ENCODE results near the gene ARCN1.
A peak's percentile ranks its signal among the peaks of the same experiment; 100 is the strongest.

Gene ARCN1

GRCh38 chr11:118622376-118623268 lies 50.4 kb downstream of the ARCN1 start:
- DNase-seq: peak; percentile 89

- DNase-seq: peak; percentile 87
These were observed 51.1 kb downstream of the ARCN1 start for GRCh38 chr11:118623269-118623655.

DNA sequence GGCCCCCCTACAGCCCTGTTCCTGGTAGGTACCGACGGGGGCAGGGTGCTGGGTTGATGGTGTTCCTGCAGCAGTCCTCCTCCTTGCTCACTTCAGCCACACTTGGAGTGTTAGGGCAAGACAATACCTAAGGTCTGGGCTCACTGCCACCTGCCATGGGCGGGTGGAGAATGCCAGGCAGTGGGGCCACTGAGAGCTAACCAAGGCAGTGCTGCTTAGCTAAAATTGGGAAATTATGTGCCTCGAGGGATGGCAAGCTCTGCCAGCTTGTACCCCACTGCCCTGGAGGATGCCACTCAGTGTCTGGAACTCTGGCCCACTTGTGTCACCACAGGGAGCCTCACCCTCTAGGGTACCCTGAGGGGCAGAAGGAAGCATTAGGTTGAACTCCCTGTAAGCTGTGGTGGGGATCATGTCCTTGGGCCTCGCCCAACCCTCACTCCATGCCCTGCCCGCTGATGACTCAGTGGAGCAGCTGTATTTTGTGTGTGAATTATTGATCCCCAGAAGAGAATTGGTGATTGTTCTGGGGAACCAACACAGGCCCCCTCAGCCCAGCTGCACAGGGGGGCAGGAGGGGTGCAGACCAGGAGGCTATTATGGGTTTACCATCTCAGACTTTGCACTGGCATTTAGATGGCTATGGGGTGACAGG lies 53.0 kb downstream of the ARCN1 start:
- DNase-seq: no peak

- no peak for DNase-seq
These were observed 53.8 kb downstream of the ARCN1 start for GRCh38 chr11:118625976-118626375.

GRCh38 chr11:118627566-118627965 lies 55.4 kb downstream of the ARCN1 start:
- DNase-seq: no peak

DNA sequence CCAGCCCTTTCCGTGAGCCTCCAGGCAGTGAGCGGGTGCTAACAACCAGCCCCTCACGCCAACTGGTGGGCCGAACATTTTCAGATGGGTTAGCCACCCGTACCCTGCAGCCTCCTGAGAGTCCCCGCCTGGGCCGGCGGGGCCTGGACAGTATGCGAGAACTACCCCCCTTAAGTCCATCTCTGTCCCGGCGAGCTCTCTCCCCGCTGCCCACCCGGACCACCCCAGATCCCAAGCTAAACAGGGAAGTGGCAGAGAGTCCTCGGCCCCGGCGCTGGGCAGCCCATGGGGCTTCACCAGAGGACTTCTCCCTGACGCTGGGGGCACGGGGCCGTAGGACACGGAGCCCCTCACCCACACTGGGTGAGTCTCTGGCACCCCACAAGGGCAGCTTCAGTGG lies 55.8 kb downstream of the ARCN1 start:
- DNase-seq: no peak

DNA sequence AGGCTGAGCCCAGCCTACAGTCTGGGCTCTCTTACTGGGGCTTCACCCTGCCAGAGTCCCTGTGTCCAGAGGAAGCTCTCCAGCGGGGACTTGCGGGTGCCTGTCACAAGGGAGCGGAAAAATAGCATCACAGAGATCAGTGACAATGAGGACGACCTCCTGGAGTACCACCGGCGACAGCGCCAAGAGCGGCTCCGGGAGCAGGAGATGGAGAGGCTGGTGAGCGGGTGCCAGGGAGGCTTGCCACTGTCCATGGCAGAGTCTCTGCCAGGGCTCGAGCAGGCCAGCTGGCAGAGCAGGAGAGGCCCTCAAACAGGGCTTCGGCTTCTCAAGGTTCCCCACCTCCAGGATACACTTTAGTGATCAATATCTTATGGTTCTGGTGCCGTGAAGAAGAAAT lies 56.2 kb downstream of the ARCN1 start:
- DNase-seq: no peak

DNA sequence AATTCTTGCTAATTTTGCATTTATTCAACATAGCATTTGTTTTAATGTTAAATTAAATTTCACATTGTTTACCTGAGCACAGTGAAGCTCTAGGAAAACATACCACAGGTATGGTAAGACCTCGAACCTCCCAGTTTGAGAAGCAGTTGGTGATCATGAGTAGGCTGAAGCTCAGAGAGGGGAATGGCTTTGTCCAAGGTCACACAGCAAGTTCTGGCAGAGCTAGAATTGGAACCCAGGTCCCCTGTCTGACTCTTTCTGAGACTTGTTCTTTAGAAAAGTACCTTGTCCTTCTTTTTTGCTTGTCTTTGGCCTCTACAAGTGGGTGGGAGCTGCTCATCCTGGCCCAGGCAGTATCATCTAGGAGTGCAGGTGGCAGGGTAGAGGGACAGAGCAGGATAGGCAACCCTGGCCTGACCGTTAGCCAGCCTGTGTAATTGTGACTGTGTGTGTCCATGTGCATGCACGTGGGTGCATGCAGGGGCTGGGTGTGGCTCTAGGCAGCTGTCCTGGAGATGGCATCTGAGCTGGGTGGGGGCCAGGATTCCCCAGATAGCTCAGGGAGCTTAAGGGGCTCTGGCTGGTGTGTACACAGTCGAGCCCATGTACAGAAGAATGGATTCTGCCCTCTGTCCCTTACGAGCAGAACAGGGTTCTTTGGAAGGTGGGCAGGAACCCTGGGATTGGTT lies 56.8 kb downstream of the ARCN1 start:
- no peak for DNase-seq

DNA sequence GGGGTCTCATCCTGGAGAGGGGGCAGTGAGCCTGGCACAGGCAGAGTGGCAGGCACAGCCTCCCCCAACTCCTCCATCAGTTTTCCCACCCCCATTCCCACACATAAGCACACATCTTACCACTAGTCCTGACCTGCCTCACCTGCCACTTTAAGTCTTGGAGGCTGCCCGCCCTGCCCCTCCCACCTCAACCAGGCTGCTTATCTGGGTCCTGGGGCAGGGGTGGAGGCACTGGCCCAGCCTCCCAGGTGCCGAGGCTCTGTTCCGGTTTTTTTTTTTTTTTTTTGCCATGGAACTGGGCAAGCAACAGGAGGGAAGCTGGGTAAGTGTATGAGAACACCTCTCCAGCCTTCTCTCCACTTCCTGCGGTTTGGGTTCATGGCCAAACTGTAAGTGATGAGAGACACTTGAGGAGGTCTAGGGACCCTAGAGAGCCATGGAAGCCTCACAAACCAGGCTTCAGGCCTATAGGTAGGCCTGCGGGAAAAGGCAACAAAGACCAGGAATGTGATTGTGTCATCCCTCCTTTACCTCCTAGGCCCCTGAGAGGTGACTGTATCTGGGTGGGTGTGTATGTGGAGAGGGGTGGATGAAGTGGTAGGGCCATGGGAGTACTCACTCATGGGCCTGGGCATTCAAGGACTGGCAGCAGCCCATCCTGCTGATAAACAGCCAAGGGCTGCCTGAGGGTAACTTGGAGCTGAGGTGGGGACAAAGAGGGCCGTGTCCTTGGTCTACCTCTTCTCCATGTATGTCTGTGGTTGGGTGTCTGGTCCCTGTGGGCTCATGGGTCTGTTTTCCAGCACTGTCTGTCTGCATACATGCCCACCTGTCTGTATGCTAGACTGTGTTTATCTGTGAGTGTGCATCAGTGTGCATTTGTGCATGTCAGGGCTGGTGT lies 57.8 kb downstream of the ARCN1 start:
- DNase-seq: no peak

GRCh38 chr11:118631142-118631909 lies 59.1 kb downstream of the ARCN1 start:
- no peak for DNase-seq

DNA sequence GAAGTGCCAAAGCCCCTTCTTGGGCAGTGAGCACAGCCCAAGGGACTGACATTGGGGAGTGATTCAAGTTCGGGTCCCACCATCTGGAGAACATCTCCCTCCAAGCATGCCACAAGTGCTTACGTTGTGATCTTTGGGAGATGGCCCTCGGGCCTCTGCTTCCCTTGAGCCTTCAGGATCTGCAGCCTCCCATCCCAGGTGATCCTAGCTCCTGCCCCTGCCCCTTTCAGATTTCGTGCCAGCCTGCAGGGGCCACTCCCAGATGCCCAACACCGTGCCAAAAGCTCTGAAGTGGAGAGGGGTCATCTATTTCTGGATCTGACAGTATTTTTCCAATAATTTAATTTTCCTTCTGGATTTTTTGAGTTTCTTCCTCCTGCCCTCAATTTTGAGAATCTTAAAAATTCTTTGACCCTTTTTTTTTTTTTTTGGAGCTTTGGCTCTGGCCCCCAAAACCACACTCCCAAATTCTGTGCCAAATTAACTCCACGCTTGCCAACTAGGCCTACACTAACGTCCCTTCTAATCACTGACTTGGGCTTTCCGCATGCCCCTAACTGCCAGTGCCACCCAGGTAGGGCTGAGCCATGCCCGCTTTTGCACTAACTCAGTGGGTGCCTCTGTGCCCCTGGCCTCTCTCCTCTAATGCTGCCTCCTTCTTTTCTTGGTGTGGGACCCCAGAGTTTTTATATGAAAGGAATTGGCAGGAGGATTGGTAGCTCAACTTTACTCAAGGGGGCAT lies 60.5 kb downstream of the ARCN1 start:
- no peak for DNase-seq

- no peak for DNase-seq
These were observed 61.1 kb downstream of the ARCN1 start for GRCh38 chr11:118633319-118633690.

- no peak for DNase-seq
These were observed 61.8 kb downstream of the ARCN1 start for GRCh38 chr11:118633979-118634378.

- DNase-seq: peak; percentile 79
These were observed 62.4 kb downstream of the ARCN1 start for GRCh38 chr11:118634431-118635236.

- DNase-seq: no peak
These were observed 63.0 kb downstream of the ARCN1 start for GRCh38 chr11:118635237-118635591.

GRCh38 chr11:118635642-118636041 lies 63.4 kb downstream of the ARCN1 start:
- DNase-seq: no peak

DNA sequence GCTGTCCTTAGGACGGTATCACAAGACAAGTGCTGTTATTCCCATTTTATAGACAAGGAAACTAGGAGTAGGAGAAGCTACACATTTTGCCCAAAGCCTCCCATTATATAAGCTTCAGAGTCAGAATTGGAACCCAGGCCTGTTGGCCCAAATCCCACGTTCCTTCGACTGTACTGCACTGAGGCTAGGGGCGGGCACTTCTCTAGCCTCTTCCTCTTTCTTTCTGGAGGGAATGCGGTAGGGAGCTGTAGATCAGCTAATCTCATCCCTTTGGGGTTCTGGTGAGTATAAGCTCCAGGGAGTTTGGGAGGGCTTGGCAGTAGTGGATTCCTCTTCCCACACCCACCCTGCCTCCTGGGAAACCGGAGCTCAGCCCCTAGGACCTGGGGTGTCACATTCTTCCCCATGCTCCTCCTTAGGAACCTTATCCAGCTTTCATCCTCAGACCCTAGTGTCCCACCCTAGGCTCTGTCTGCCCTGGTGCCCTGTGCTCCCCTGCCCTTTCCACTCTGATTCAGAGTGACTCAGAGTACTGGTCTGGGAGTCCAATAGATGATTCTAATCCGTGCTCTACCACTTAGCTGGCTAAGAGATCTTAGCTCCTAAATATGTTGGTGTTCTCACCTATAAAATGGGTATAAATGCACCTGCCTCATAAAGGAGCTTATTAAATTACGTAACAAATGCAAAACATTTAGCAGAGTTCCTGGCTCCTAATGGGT lies 64.5 kb downstream of the ARCN1 start:
- DNase-seq: no peak

GRCh38 chr11:118638726-118639125 lies 66.5 kb downstream of the ARCN1 start:
- DNase-seq: no peak

DNA sequence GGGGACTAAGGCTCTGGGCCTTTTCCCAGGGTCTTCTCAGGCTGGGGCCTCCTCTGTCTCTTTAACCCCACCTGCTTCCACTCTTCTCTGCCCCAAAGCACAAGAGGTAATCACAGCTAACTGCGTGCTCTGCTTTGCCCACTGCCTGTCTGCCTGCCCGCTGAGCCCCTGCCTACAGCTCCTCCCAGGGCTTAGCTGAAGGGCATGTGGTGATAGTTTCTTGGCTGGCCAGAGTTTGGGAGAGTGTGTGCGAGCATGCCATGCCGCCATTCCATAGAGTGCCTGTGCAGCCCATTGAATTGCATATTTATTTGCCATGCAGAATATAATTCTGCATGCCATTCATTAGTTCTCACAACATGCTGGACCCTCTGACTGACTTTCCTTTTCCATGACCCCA lies 67.7 kb downstream of the ARCN1 start:
- DNase-seq: no peak
